HG03378 (cell line): ENCODE measurements around the gene APP.
A peak's percentile ranks its signal among the peaks of the same experiment; 100 is the strongest.

Experiments
- ATAC-seq: cut with Tn5 transposase; IDR thresholded peaks from one replicate; pipeline ENCODE4 v1.9.1; 2021; ENCODE audit warnings: mild to moderate bottlenecking, moderate library complexity; ENCODE audit not compliant: unreplicated experiment

The APP gene

GRCh38 chr21:25986928-25987327 is 183.6 kb downstream of the APP start:
- no peak for ATAC-seq

- ATAC-seq: no peak
These were observed 184.6 kb downstream of the APP start for GRCh38 chr21:25985990-25986389.

GRCh38 chr21:25984538-25984937 is 186.0 kb downstream of the APP start:
- ATAC-seq: no peak

- ATAC-seq: no peak
These were observed 186.8 kb downstream of the APP start for GRCh38 chr21:25983745-25984144.

GRCh38 chr21:25980710-25981109 is 189.9 kb downstream of the APP start:
- no peak for ATAC-seq

GRCh38 chr21:25979845-25980616 is 190.5 kb downstream of the APP start:
- no peak for ATAC-seq

- ATAC-seq: no peak
These were observed 193.4 kb downstream of the APP start for GRCh38 chr21:25977068-25977611.

- no peak for ATAC-seq
These were observed 195.6 kb downstream of the APP start for GRCh38 chr21:25974964-25975363.

GRCh38 chr21:25970254-25970930 is 200.2 kb downstream of the APP start:
- no peak for ATAC-seq

- ATAC-seq: peak; percentile 38
These were observed 202.6 kb downstream of the APP start for GRCh38 chr21:25967901-25968438.

GRCh38 chr21:25967181-25967900 is 203.2 kb downstream of the APP start:
- peak; percentile 100 for ATAC-seq

GRCh38 chr21:25965951-25966707 is 204.4 kb downstream of the APP start:
- ATAC-seq: no peak

- no peak for ATAC-seq
These were observed 205.6 kb downstream of the APP start for GRCh38 chr21:25964926-25965325.

- no peak for ATAC-seq
These were observed 206.6 kb downstream of the APP start for GRCh38 chr21:25964015-25964414.

- ATAC-seq: no peak
These were observed 207.4 kb downstream of the APP start for GRCh38 chr21:25963181-25963580.

- no peak for ATAC-seq
These were observed 209.5 kb downstream of the APP start for GRCh38 chr21:25961042-25961441.

GRCh38 chr21:25960402-25960801 is 210.2 kb downstream of the APP start:
- ATAC-seq: no peak

GRCh38 chr21:25959799-25960198 is 210.8 kb downstream of the APP start:
- ATAC-seq: no peak

GRCh38 chr21:25956993-25957714 is 213.4 kb downstream of the APP start:
- no peak for ATAC-seq

GRCh38 chr21:25955646-25956045 is 214.9 kb downstream of the APP start:
- ATAC-seq: no peak
